HL-60 (cell line): Measurements from ENCODE around the gene SLC25A6.
"Not testable (repeated sequence)": the region's sequence is repeated elsewhere in the genome, so short reads cannot be mapped to it uniquely, and the experiment has no call there.

ENCODE experiments used
- DNase-seq, 2 experiments: peaks; one replicate each; pipeline ENCODE4 v3.0.0-alpha.2; 2010 to 2020; ENCODE audit warnings: low read depth in 1 of 2, low spot score in 1 of 2
- H3K27ac ChIP-seq: fragments of 250-450 bp; sonication (Bioruptor Pico); replicated peaks from 2 replicates; pipeline ENCODE4 v1.5.1; 2020; ENCODE audit warnings: mild to moderate bottlenecking, moderate library complexity
- H3K27me3 ChIP-seq: fragments of 250-450 bp; sonication (Bioruptor Pico); 2 replicates; pipeline ENCODE4 v1.5.1; 2021; ENCODE audit warnings: mild to moderate bottlenecking, moderate library complexity; ENCODE audit not compliant: insufficient read depth, poor library complexity, severe bottlenecking
- H3K4me3 ChIP-seq: replicated peaks from 2 replicates; pipeline ENCODE4 v1.5.1; 2011; ENCODE audit warnings: mild to moderate bottlenecking, control low read depth, low read length; ENCODE audit not compliant: insufficient read depth
- CTCF ChIP-seq: IDR thresholded peaks from one replicate; pipeline ENCODE4 v1.5.1; 2011; ENCODE audit warnings: low read length, control low read depth, inconsistent platforms; ENCODE audit not compliant: insufficient read depth
- GABPA ChIP-seq: IDR thresholded peaks from 2 replicates; pipeline ENCODE4 v1.6.1; 2012; ENCODE audit warnings: low read depth
- POLR2AphosphoS5 ChIP-seq: IDR thresholded peaks from 2 replicates; pipeline ENCODE4 v1.6.1; 2012; ENCODE audit warnings: low read depth
- SPI1 ChIP-seq: IDR thresholded peaks from 2 replicates; pipeline ENCODE4 v1.6.1; 2012; ENCODE audit warnings: low read depth, mild to moderate bottlenecking, borderline replicate concordance
- TF ChIP-seq, protein P1 (sequence below): IDR thresholded peaks from 2 replicates; pipeline ENCODE4 v1.6.1; 2012; ENCODE audit warnings: low read depth; ENCODE audit not compliant: insufficient replicate concordance

Gene SLC25A6

DNA sequence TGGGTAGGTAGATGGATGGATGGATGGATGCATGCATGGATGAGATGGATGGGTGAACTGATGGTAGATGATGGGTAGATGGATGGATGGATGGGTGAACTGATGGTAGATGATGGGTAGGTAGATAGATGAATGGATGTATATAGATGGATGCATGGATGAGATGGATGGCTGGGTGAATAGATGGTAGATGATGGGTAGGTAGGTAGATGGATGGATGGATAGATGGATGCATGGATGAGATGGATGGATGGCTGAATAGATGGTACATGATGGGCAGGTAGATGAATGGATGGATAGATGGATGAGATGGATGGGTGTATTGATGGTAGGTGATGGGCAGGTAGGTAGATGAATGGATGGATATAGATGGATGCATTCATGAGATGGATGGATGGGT is 15.1 kb upstream of the SLC25A6 start:
- Histone ChIP-seq H3K27ac (no peak overlapping the region), H3K4me3 (no peak overlapping the region), H3K27me3 (no peaks in the 10 kb centered on the region)
- TF ChIP-seq SPI1 = no peak
- TF ChIP-seq, protein P1, sequence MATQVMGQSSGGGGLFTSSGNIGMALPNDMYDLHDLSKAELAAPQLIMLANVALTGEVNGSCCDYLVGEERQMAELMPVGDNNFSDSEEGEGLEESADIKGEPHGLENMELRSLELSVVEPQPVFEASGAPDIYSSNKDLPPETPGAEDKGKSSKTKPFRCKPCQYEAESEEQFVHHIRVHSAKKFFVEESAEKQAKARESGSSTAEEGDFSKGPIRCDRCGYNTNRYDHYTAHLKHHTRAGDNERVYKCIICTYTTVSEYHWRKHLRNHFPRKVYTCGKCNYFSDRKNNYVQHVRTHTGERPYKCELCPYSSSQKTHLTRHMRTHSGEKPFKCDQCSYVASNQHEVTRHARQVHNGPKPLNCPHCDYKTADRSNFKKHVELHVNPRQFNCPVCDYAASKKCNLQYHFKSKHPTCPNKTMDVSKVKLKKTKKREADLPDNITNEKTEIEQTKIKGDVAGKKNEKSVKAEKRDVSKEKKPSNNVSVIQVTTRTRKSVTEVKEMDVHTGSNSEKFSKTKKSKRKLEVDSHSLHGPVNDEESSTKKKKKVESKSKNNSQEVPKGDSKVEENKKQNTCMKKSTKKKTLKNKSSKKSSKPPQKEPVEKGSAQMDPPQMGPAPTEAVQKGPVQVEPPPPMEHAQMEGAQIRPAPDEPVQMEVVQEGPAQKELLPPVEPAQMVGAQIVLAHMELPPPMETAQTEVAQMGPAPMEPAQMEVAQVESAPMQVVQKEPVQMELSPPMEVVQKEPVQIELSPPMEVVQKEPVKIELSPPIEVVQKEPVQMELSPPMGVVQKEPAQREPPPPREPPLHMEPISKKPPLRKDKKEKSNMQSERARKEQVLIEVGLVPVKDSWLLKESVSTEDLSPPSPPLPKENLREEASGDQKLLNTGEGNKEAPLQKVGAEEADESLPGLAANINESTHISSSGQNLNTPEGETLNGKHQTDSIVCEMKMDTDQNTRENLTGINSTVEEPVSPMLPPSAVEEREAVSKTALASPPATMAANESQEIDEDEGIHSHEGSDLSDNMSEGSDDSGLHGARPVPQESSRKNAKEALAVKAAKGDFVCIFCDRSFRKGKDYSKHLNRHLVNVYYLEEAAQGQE = no peak
- no peak for TF ChIP-seq GABPA
- no peak for TF ChIP-seq POLR2AphosphoS5
- no peak for TF ChIP-seq CTCF
- DNase-seq = no peak

DNA sequence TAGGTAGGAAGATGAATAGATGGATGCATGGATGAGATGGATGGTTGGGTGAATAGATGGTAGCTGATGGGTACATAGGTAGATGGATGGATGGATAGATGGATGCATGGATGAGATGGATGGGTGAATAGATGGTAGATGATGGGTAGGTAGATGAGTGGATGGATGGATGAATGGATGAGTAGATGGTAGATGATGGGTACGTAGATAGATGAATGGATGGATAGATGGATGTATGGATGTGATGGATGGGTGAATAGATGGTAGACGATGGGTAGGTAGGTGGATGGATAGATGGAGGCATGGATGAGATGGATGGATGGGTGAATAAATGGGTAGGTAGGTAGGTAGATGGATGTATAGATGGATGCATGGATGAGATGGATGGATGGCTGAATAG is 13.9 kb upstream of the SLC25A6 start:
- H3K27me3 ChIP-seq, DNase-seq: not testable (repeated sequence)

GRCh38 chrX:1403867-1404266 is 12.0 kb upstream of the SLC25A6 start:
- H3K27me3 ChIP-seq, H3K27ac ChIP-seq, DNase-seq, H3K4me3 ChIP-seq: not testable (repeated sequence)

More for the DNA sequence above, 13.9 kb upstream of the SLC25A6 start:
- H3K27ac ChIP-seq, H3K4me3 ChIP-seq: not testable (repeated sequence)

DNA sequence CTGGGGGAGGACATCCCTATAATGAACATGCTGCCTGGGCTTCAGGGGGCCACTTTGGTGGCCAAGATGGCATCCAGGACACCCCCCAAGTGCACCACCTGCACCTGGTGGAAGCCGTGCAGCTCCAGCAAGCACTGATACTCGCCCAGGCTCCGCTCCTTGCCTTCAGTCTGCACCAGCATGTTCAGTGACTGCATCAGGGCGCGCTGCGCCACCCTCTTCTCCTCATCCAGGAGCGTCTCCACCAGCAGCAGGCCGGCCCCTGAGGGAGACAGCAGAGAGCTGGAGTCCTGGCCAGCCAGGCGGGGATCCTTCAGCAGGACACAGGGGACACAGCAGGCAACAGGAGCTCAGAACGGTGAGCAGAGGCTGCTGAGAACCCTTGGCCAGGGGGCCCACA is 11.3 kb upstream of the SLC25A6 start:
- Histone ChIP-seq H3K27ac (no peak overlapping the region), H3K4me3 (no peak overlapping the region), H3K27me3 (no peaks in the 10 kb centered on the region)
- DNase-seq = no peak
- TF ChIP-seq GABPA (no peak), SPI1 (no peak), POLR2AphosphoS5 (no peak), CTCF (no peak)
- TF ChIP-seq, protein P1 = no peak

DNA sequence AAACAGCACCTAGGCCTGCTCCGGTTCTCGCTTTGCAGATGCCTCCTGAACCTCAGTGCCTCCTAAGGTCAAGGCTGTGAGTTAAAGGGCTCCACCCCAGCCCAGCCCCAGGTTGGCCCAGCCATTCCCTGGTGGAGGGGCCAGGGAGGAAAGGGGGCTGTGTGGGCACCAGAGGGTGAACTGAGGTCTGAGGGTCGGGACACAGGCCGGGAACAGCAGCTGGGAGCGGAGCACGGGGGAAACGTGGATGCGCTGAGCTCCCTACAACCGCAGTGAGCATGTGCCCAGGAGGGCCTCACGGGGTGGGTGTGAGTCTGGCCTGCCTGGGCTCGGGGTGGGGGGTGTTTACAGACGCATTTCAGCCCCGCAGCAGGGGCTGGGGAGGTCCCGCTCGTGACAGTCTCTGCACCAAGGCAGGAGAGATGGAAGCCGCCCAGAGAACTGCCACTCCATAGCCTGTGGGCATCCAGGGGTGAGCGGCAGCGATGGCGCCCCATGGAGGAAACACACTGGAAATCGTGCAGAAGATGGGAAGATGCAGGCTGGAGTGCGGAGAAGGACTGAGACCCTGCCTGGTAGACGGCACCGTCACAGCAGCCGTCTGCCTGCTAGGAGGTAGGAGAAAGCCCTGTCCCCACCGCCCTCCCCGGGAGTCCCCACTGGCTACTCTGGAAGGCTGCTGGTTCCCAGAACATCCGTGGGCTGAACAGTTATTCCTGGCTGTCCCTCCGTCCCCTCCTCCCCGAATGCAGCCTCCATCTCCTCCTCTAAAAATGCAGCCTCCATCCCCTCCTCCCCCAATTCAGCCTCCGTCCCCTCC is 9.9 kb upstream of the SLC25A6 start:
- Histone ChIP-seq H3K27ac (no peak overlapping the region), H3K4me3 (no peak overlapping the region), H3K27me3 (no peaks in the 10 kb centered on the region)
- no peak for TF ChIP-seq SPI1
- TF ChIP-seq, protein P1 = no peak
- TF ChIP-seq POLR2AphosphoS5 = no peak
- TF ChIP-seq CTCF = no peak
- TF ChIP-seq GABPA = no peak
- no peak for DNase-seq
